Measurements from ENCODE around the gene SPINK4. TPM values are rescaled to one million over a fixed set of nuclear protein-coding genes. Genes with fewer than 3 reads are reported as not detected.

Gene SPINK4
- not detected for total RNA-seq
- under 1 TPM in 1 of 3 donors, not detected in 2; 0.34 TPM for polyA plus RNA-seq
- long read RNA-seq, donor 1, result 0 reads
- long read RNA-seq, donor 2, result 0 reads

GRCh38 chr9:33239921-33240320 is at the start of gene SPINK4:
Gene SPINK4, plus strand, starts transcription at chr9:33240167. Its CDS starts 42 bp downstream, at chr9:33240209.
- Histone ChIP-seq H3K9me3 (no peaks in the 10 kb centered on the region), H3K36me3 (ENCODE audit: insufficient read depth in 1 of 2, low read depth in 1 of 2) (no peaks in the 10 kb centered on the region), H3K27me3 (ENCODE audit: insufficient read depth in 3 of 3, low read length in 2 of 3) (no peaks in the 10 kb centered on the region), H3K4me1 (peaks cover 15% of the 10 kb centered on the region), H3K4me3 (no peak within 1 kb of the TSS), H3K27ac (peak within 1 kb of the TSS; percentile 27)
- TF ChIP-seq, protein P1, sequence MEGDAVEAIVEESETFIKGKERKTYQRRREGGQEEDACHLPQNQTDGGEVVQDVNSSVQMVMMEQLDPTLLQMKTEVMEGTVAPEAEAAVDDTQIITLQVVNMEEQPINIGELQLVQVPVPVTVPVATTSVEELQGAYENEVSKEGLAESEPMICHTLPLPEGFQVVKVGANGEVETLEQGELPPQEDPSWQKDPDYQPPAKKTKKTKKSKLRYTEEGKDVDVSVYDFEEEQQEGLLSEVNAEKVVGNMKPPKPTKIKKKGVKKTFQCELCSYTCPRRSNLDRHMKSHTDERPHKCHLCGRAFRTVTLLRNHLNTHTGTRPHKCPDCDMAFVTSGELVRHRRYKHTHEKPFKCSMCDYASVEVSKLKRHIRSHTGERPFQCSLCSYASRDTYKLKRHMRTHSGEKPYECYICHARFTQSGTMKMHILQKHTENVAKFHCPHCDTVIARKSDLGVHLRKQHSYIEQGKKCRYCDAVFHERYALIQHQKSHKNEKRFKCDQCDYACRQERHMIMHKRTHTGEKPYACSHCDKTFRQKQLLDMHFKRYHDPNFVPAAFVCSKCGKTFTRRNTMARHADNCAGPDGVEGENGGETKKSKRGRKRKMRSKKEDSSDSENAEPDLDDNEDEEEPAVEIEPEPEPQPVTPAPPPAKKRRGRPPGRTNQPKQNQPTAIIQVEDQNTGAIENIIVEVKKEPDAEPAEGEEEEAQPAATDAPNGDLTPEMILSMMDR (IDR thresholded peaks at IDR 0.05), result no peak
- WGBS, 3 donors, result 13 to 15% (median 13%) methylated on average over 7 of the region's 7 CpGs
- intact Hi-C loops (cut with DNase I), result no loop called here
- DNase-seq (peak; percentile 53 to 85), ATAC-seq (peak; percentile 84 to 95 (median 90))

- ATAC-seq (no peak), DNase-seq (no peak)
- Histone ChIP-seq H3K36me3 (ENCODE audit: insufficient read depth in 1 of 2, low read depth in 1 of 2) (no peaks in the 10 kb centered on the region), H3K4me3 (no peak overlapping the region), H3K27ac (no peak overlapping the region), H3K27me3 (ENCODE audit: insufficient read depth in 3 of 3, low read length in 2 of 3) (no peaks in the 10 kb centered on the region), H3K4me1 (peaks cover 10% of the 10 kb centered on the region), H3K9me3 (no peaks in the 10 kb centered on the region)
- intact Hi-C loops (cut with DNase I), result no loop called here
- TF ChIP-seq, protein P1 (IDR thresholded peaks at IDR 0.05), result no peak
- 50 to 70% (median 66%) methylated on average over 3 of the region's 3 CpGs for WGBS, 3 donors
Measured at GRCh38 chr9:33192493-33193255, 47.3 kb upstream of the SPINK4 start.

GRCh38 chr9:33193818-33194217 is 46.1 kb upstream of the SPINK4 start:
- no peak for DNase-seq
- Histone ChIP-seq H3K4me1 (peaks cover 16% of the 10 kb centered on the region), H3K36me3 (ENCODE audit: insufficient read depth in 1 of 2, low read depth in 1 of 2) (no peaks in the 10 kb centered on the region), H3K9me3 (no peaks in the 10 kb centered on the region), H3K4me3 (no peak overlapping the region), H3K27ac (no peak overlapping the region), H3K27me3 (ENCODE audit: insufficient read depth in 3 of 3, low read length in 2 of 3) (no peaks in the 10 kb centered on the region)
- intact Hi-C loops (cut with DNase I), result no loop called here
- no peak for ATAC-seq
- 67 to 99% (median 86%) methylated on average over 3 of the region's 3 CpGs for WGBS, 3 donors
- TF ChIP-seq, protein P1 (IDR thresholded peaks at IDR 0.05), result no peak

DNA sequence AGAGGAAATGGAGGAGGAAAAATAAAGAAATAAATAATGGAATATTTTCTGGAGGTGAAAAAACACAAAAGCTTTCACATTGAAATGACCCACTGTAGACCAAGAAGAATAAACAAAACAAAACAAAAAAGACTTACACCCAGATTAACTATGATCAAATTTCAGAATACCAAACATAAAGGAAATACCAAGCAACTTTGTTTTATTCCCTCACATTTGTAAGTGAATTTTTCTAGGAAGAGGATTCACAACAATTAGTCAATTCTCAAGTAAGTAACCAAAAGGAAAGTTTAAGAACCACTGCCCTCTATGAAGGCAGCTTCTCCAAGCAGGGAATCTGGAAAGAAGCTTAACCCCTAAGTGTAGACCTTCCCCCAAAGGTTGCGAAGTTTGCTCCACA is 43.2 kb upstream of the SPINK4 start:
- Histone ChIP-seq H3K27ac (peak overlapping the region; percentile 71), H3K27me3 (ENCODE audit: insufficient read depth in 3 of 3, low read length in 2 of 3) (no peaks in the 10 kb centered on the region), H3K4me1 (peaks cover 16% of the 10 kb centered on the region), H3K9me3 (no peaks in the 10 kb centered on the region), H3K36me3 (ENCODE audit: insufficient read depth in 1 of 2, low read depth in 1 of 2) (no peaks in the 10 kb centered on the region), H3K4me3 (no peak overlapping the region)
- 94 to 96% (median 94%) methylated on average over 1 of the region's 1 CpG for WGBS, 3 donors
- no peak for ATAC-seq
- intact Hi-C loops (cut with DNase I), result no loop called here
- TF ChIP-seq, protein P1 (IDR thresholded peaks at IDR 0.05), result no peak
- no peak for DNase-seq
